Ascending aorta (tissue), 2 donors: Measurements from ENCODE around the gene NDST1. TPM values are rescaled to one million over a fixed set of nuclear protein-coding genes. Genes with fewer than 3 reads are reported as not detected.
A peak's percentile ranks its signal among the peaks of the same experiment; 100 is the strongest.

Experiments used
- DNase-seq, 2 donors: peaks; one replicate each; pipeline ENCODE4 v3.0.0-alpha.2; 2019; ENCODE audit warnings: low spot score in 2 of 2
- H3K27ac ChIP-seq, 2 donors: fragments of 200-600 bp; sonication (generic); one replicate each; pipeline ENCODE4 v1.5.1; 2016 to 2017; ENCODE audit warnings: mild to moderate bottlenecking in 1 of 2
- H3K27me3 ChIP-seq: fragments of 200-600 bp; sonication (generic); one replicate; pipeline ENCODE4 v1.5.1; 2017
- H3K36me3 ChIP-seq, 2 donors: fragments of 200-600 bp; sonication (generic); one replicate each; pipeline ENCODE4 v1.5.1; 2016
- H3K4me1 ChIP-seq, 2 donors: fragments of 200-600 bp; sonication (generic); one replicate each; pipeline ENCODE4 v1.5.1; 2016 to 2017; ENCODE audit warnings: mild to moderate bottlenecking in 1 of 2
- H3K4me3 ChIP-seq, 2 donors: fragments of 200-600 bp; sonication (generic); one replicate each; pipeline ENCODE4 v1.5.1; 2016 to 2017; ENCODE audit warnings: mild to moderate bottlenecking in 1 of 2
- H3K9me3 ChIP-seq, 2 donors: fragments of 200-600 bp; sonication (generic); one replicate each; pipeline ENCODE4 v1.5.1; 2016
- CTCF ChIP-seq, 3 experiments: fragments of 200-600 bp in 2 of 3; fragments of 450-650 bp in 1 of 3; sonication (generic) in 2 of 3; IDR thresholded peaks; one replicate each; pipeline ENCODE4 v1.5.1; 2016 to 2019; ENCODE audit warnings: antibody characterized with exemption in 3 of 3, mild to moderate bottlenecking in 1 of 3, moderate library complexity in 1 of 3
- intact Hi-C: fragments of 100-400 bp; cut with DNase I; formaldehyde crosslinking; loops from one replicate; pipeline ENCODE4 v1.15.1; 2023
- total RNA-seq: library from RNA; depleted of rRNA; stranded (reverse); fragments of >200 nt; gene quantifications from one replicate; pipeline ENCODE4 v1.1.0, GENCODE V29; 2016

Gene NDST1
- total RNA-seq, 1 donor from 2014 or later = 71.5 TPM

- intact Hi-C loops = no loop called here
- no peak for DNase-seq
- peaks cover 74 to 86% of the 10 kb centered on the region in 2 donors for H3K36me3 ChIP-seq
Observed at GRCh38 chr5:150538007-150538917, 30.3 kb downstream of the NDST1 start.

GRCh38 chr5:150539206-150539605 is 31.3 kb downstream of the NDST1 start:
- H3K4me1 ChIP-seq = peaks cover 6 to 18% of the 10 kb centered on the region in 2 donors
- no peak for TF ChIP-seq CTCF (IDR thresholded peaks at IDR 0.05)
- DNase-seq = no peak
- no peaks in the 10 kb centered on the region for H3K27me3 ChIP-seq
- peak overlapping the region; percentile 47 to 87 for H3K27ac ChIP-seq
- H3K4me3 ChIP-seq = no peak overlapping the region
- H3K36me3 ChIP-seq = peaks cover 69 to 82% of the 10 kb centered on the region in 2 donors
- intact Hi-C loops = no loop called here
- no peaks in the 10 kb centered on the region for H3K9me3 ChIP-seq

More at GRCh38 chr5:150538007-150538917, 30.3 kb downstream of the NDST1 start:
- Histone ChIP-seq H3K4me1 (peaks cover 6 to 18% of the 10 kb centered on the region in 2 donors), H3K27me3 (no peaks in the 10 kb centered on the region), H3K4me3 (no peak overlapping the region), H3K27ac (peak overlapping the region; percentile 47 to 87), H3K9me3 (no peaks in the 10 kb centered on the region)
- no peak for TF ChIP-seq CTCF (IDR thresholded peaks at IDR 0.05)

- no peak for DNase-seq
- Histone ChIP-seq H3K4me3 (no peak overlapping the region), H3K27ac (peak overlapping the region; percentile 87 to 88), H3K9me3 (no peaks in the 10 kb centered on the region), H3K27me3 (no peaks in the 10 kb centered on the region), H3K36me3 (peaks cover 60 to 79% of the 10 kb centered on the region in 2 donors), H3K4me1 (peaks cover 6 to 18% of the 10 kb centered on the region in 2 donors)
- intact Hi-C loops = loop anchor here (2.0 kb wide), 1 partner anchor 51 kb away; no protein-coding TSS in a partner anchor
- no peak for TF ChIP-seq CTCF (IDR thresholded peaks at IDR 0.05)
Observed at GRCh38 chr5:150540042-150540441, 32.1 kb downstream of the NDST1 start.

GRCh38 chr5:150540615-150541396 is 32.9 kb downstream of the NDST1 start:
- intact Hi-C loops = loop anchor here (2.0 kb wide), 1 partner anchor 52 kb away; no protein-coding TSS in a partner anchor
- Histone ChIP-seq H3K36me3 (peaks cover 59 to 79% of the 10 kb centered on the region in 2 donors), H3K4me1 (peaks cover 6 to 18% of the 10 kb centered on the region in 2 donors), H3K27me3 (no peaks in the 10 kb centered on the region), H3K4me3 (no peak overlapping the region), H3K9me3 (no peaks in the 10 kb centered on the region), H3K27ac (peak overlapping the region; percentile 87 to 88)
- no peak for TF ChIP-seq CTCF (IDR thresholded peaks at IDR 0.05)
- peak; percentile 49 to 92 for DNase-seq

- DNase-seq = no peak
- no peak overlapping the region for H3K4me3 ChIP-seq
- H3K27ac ChIP-seq = peak overlapping the region; percentile 87 to 88
- intact Hi-C loops = loop anchor here (2.0 kb wide), 1 partner anchor 53 kb away; no protein-coding TSS in a partner anchor
- no peaks in the 10 kb centered on the region for H3K27me3 ChIP-seq
- no peak for TF ChIP-seq CTCF (IDR thresholded peaks at IDR 0.05)
- peaks cover 6 to 19% of the 10 kb centered on the region in 2 donors for H3K4me1 ChIP-seq
- peaks cover 54 to 73% of the 10 kb centered on the region in 2 donors for H3K36me3 ChIP-seq
- no peaks in the 10 kb centered on the region for H3K9me3 ChIP-seq
Observed at GRCh38 chr5:150541397-150541675, 33.4 kb downstream of the NDST1 start.
